ENCODE data around the gene CALHM2. TPM values are rescaled to one million over a fixed set of nuclear protein-coding genes. Genes with fewer than 3 reads are reported as not detected.
A peak's percentile ranks its signal among the peaks of the same experiment; 100 is the strongest.

The CALHM2 gene
- total and polyA plus RNA-seq, 2 donors (not counting 1 experiment from before 2014, with no cell fraction given), result 16.3 to 42.8 TPM

DNA sequence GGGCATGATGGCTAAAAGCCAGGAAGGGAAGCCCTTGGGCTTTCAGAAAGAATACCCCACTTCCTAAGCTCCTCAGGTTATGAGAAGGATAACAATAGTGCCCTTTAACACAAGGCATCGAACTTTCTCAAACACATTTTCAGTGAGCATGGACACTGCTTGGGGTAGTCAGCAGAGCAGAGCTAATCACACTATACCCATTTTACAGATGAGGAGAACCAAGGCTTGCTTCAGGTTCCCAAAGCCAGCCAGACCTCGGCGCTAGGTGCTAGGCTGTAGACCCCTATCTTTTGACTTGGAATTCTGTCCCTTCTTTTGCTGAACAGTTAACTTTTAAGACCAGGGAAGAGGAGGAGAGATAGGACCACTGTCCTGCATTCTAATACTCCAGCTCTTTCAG lies 43.2 kb upstream of the CALHM2 start:
- H3K4me2 ChIP-seq (replicated peaks; ENCODE audit: low read depth, low read length, poor library complexity, severe bottlenecking), result no peak overlapping the region
- H3K4me1 Mint-ChIP-seq, result peaks cover 30% of the 10 kb centered on the region
- H3K4me3 ChIP-seq (ENCODE audit: control extremely low read depth in 1 of 5, extremely low read depth in 1 of 5, insufficient read depth in 1 of 5, low read depth in 2 of 5, low read length in 4 of 5), result no peak overlapping the region
- H2AFZ ChIP-seq (ENCODE audit: insufficient read depth, low read depth, low read length, poor library complexity, severe bottlenecking), result no peak overlapping the region
- H4K20me1 ChIP-seq (ENCODE audit: control insufficient read depth, insufficient read depth, low read length, poor library complexity, severe bottlenecking), result no peaks in the 10 kb centered on the region
- peaks cover 24 to 25% of the 10 kb centered on the region in 2 donors for H3K4me1 ChIP-seq (ENCODE audit: control insufficient read depth in 2 of 2, insufficient read depth in 2 of 2, low read length in 2 of 2)
- TF ChIP-seq EZH2 (IDR thresholded peaks at IDR 0.05; ENCODE audit: borderline replicate concordance, insufficient read depth, low read depth, low read length, poor library complexity, severe bottlenecking), result no peak
- TF ChIP-seq, protein P1, sequence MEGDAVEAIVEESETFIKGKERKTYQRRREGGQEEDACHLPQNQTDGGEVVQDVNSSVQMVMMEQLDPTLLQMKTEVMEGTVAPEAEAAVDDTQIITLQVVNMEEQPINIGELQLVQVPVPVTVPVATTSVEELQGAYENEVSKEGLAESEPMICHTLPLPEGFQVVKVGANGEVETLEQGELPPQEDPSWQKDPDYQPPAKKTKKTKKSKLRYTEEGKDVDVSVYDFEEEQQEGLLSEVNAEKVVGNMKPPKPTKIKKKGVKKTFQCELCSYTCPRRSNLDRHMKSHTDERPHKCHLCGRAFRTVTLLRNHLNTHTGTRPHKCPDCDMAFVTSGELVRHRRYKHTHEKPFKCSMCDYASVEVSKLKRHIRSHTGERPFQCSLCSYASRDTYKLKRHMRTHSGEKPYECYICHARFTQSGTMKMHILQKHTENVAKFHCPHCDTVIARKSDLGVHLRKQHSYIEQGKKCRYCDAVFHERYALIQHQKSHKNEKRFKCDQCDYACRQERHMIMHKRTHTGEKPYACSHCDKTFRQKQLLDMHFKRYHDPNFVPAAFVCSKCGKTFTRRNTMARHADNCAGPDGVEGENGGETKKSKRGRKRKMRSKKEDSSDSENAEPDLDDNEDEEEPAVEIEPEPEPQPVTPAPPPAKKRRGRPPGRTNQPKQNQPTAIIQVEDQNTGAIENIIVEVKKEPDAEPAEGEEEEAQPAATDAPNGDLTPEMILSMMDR (IDR thresholded peaks at IDR 0.05), result no peak
- 83% methylated on average over 1 of the region's 3 CpGs for WGBS (ENCODE audit: insufficient coverage)
- no peaks in the 10 kb centered on the region for H3K9me3 Mint-ChIP-seq (ENCODE audit: insufficient read depth)
- no peak for DNase-seq
- H3K27me3 ChIP-seq (replicated peaks in 1 of 4; ENCODE audit: control extremely low read depth in 1 of 4, control insufficient read depth in 3 of 4, insufficient read depth in 4 of 4, low read length in 3 of 4), result peaks cover 0 to 40% (median 25%) of the 10 kb centered on the region in 4 experiments
- POLR2A ChIA-PET, result interaction anchor here (0.6 kb wide), 1 partner anchor 69 kb away, joined by 8 read pairs; no protein-coding TSS in a partner anchor
- no peak for ATAC-seq (ENCODE audit: low read depth)
- CTCF ChIA-PET, result interaction anchor here (1.3 to 1.9 kb wide), 3 partner anchors 10 to 78 kb away, joined by 3 to 7 read pairs (median 4); no protein-coding TSS in a partner anchor
- no peaks in the 10 kb centered on the region for H3K36me3 ChIP-seq (replicated peaks in 1 of 2; ENCODE audit: control extremely low read depth in 1 of 2, control insufficient read depth in 1 of 2, extremely low read depth in 1 of 2, insufficient read depth in 2 of 2, low read length in 1 of 2)
- no peak overlapping the region for H3K27ac Mint-ChIP-seq
- no peak overlapping the region for H3K9ac ChIP-seq (ENCODE audit: low read length)
- no peaks in the 10 kb centered on the region for H3K79me2 ChIP-seq (ENCODE audit: control insufficient read depth, insufficient read depth, low read length)
- H3K27me3 Mint-ChIP-seq, result peaks cover 60% of the 10 kb centered on the region
- no peak overlapping the region for H3K27ac ChIP-seq (ENCODE audit: low read length in 2 of 2)
- peak overlapping the region; percentile 80 for H3K4me3 Mint-ChIP-seq
- intact Hi-C loops (cut with micrococcal nuclease), result no loop called here
- peaks cover 0 to 2% (median 0%) of the 10 kb centered on the region in 3 donors for H3K9me3 ChIP-seq (ENCODE audit: control extremely low read depth in 1 of 3, control insufficient read depth in 2 of 3, insufficient read depth in 1 of 3, low read length in 2 of 3)

Measured in B cell (primary cell).